Endothelial cell (in vitro differentiated cells): Measurements from ENCODE around the gene PRR3. TPM values are rescaled to one million over a fixed set of nuclear protein-coding genes. Genes with fewer than 3 reads are reported as not detected.

Source experiments
- DNase-seq: peaks from one replicate; pipeline ENCODE4 v3.0.0; 2021; ENCODE audit warnings: low spot score
- H3K27ac Mint-ChIP-seq: one replicate; pipeline ENCODE4 v1.8.0; 2021; ENCODE audit warnings: mixed read lengths, inconsistent platforms; ENCODE audit not compliant: unreplicated experiment
- H3K27me3 Mint-ChIP-seq: one replicate; pipeline ENCODE4 v1.8.0; 2021; ENCODE audit warnings: mild to moderate bottlenecking, moderate library complexity, mixed read lengths, inconsistent platforms; ENCODE audit not compliant: unreplicated experiment
- H3K36me3 Mint-ChIP-seq: one replicate; pipeline ENCODE4 v1.8.0; 2021; ENCODE audit warnings: mild to moderate bottlenecking, low read depth, mixed read lengths, inconsistent platforms; ENCODE audit not compliant: unreplicated experiment
- H3K4me1 Mint-ChIP-seq: one replicate; pipeline ENCODE4 v1.8.0; 2021; ENCODE audit warnings: mild to moderate bottlenecking, mixed read lengths, inconsistent platforms; ENCODE audit not compliant: unreplicated experiment
- H3K4me3 Mint-ChIP-seq: one replicate; pipeline ENCODE4 v1.8.0; 2021; ENCODE audit warnings: mild to moderate bottlenecking, mixed read lengths, inconsistent platforms; ENCODE audit not compliant: unreplicated experiment
- H3K9me3 Mint-ChIP-seq: one replicate; pipeline ENCODE4 v1.8.0; 2021; ENCODE audit warnings: mixed read lengths, inconsistent platforms; ENCODE audit not compliant: unreplicated experiment
- total RNA-seq: library from RNA; stranded (reverse); fragmentation: NEBNext Ultra II Directional; extraction: Animal tissue kit (Norgen Biotek cat#: 25700); gene quantifications from one replicate; pipeline ENCODE4 v1.2.1, GENCODE V29; 2021; ENCODE audit not compliant: unreplicated experiment
- TF ChIP-seq, protein P1 (sequence below): fragments of 200-600 bp; sonication (generic); IDR thresholded peaks from one replicate; pipeline ENCODE4 v1.5.0; 2021; ENCODE audit warnings: antibody characterized with exemption; ENCODE audit not compliant: unreplicated experiment

The PRR3 gene
- total RNA-seq, 1 donor from 2014 or later, result 12.6 TPM

DNA sequence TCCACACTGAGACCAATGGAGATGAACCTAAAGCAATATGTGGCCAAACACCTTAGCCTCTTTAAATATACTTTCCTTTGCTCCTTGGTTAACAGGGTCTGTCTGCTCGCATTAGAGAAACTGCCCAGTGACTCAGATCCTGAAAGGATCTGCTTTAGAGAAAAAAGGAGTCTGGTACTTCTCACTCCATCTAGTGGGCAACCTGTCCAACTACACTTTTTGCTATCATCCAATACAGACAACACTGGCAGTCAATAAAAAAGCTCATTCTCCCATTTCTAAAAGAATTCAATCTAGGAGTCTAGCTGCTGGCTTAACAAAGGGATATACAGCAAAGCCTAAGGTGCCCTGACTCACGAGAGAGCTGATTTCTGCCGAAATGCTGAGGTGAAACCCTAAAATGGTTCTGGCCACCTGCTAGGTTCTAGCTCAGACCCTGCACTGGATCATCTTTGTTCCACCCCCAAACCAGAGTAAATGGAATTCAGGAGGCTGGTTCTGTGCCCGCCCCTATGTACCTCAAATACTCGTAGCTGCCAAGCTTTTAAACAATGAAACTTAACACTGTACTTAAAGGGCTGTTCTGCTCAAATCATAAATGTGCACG lies 12.3 kb upstream of the PRR3 start:
- DNase-seq, result no peak
- peaks cover 8% of the 10 kb centered on the region for H3K27me3 Mint-ChIP-seq
- TF ChIP-seq, protein P1, sequence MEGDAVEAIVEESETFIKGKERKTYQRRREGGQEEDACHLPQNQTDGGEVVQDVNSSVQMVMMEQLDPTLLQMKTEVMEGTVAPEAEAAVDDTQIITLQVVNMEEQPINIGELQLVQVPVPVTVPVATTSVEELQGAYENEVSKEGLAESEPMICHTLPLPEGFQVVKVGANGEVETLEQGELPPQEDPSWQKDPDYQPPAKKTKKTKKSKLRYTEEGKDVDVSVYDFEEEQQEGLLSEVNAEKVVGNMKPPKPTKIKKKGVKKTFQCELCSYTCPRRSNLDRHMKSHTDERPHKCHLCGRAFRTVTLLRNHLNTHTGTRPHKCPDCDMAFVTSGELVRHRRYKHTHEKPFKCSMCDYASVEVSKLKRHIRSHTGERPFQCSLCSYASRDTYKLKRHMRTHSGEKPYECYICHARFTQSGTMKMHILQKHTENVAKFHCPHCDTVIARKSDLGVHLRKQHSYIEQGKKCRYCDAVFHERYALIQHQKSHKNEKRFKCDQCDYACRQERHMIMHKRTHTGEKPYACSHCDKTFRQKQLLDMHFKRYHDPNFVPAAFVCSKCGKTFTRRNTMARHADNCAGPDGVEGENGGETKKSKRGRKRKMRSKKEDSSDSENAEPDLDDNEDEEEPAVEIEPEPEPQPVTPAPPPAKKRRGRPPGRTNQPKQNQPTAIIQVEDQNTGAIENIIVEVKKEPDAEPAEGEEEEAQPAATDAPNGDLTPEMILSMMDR, result peak; percentile 82

DNA sequence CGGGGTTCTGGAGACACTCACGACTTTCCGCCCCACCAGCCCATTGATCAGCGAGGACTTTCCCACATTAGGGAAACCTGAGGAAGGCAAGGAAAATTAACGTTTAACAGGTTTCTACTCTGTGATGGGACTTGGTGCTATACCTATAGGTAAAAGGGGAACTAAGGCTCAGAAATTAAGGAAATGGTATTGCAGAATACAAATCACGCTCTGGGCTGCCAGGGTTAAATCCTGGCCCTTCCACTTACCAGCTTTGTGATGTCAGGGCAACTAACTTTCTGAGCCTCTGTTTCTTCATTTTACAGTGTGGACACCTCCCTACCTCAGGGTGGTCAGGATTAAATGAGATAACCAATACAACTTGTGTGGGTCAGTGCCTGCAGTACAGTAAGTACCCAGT lies 9.6 kb upstream of the PRR3 start:
- Mint-ChIP-seq H3K9me3 (no peaks in the 10 kb centered on the region), H3K4me1 (peaks cover 22% of the 10 kb centered on the region), H3K36me3 (peaks cover 49% of the 10 kb centered on the region), H3K27me3 (peaks cover 8% of the 10 kb centered on the region), H3K4me3 (no peak overlapping the region), H3K27ac (no peak overlapping the region)
- TF ChIP-seq, protein P1, result no peak
- no peak for DNase-seq

More for the DNA sequence above, 12.3 kb upstream of the PRR3 start:
- peaks cover 26% of the 10 kb centered on the region for H3K36me3 Mint-ChIP-seq
- peaks cover 30% of the 10 kb centered on the region for H3K4me1 Mint-ChIP-seq
- peak overlapping the region; percentile 16 for H3K27ac Mint-ChIP-seq
- no peak overlapping the region for H3K4me3 Mint-ChIP-seq
- H3K9me3 Mint-ChIP-seq, result no peaks in the 10 kb centered on the region

DNA sequence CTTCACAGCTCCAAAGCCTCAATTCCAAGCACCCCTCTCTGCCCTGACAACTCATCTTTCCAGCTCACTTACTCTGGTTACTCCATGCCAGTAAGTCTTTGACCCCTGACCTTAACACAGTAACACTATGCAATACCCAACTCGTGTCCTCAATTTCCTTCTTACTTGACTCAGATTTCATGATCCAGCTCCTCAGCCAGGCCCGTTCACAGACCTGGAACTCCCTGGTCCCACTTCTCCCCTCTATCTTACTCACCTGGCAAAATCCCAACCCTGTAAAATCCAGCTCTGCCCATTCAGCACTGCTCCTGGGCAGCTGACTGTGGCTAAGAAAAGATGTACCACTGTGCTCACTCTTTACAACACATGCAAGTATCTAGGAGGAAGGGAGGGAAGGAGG lies 8.7 kb upstream of the PRR3 start:
- no peak for DNase-seq
- no peaks in the 10 kb centered on the region for H3K9me3 Mint-ChIP-seq
- H3K27ac Mint-ChIP-seq, result no peak overlapping the region
- H3K4me3 Mint-ChIP-seq, result peak overlapping the region; percentile 24
- H3K27me3 Mint-ChIP-seq, result peaks cover 4% of the 10 kb centered on the region
- TF ChIP-seq, protein P1, result no peak
- H3K4me1 Mint-ChIP-seq, result peaks cover 14% of the 10 kb centered on the region
- H3K36me3 Mint-ChIP-seq, result peaks cover 54% of the 10 kb centered on the region

DNA sequence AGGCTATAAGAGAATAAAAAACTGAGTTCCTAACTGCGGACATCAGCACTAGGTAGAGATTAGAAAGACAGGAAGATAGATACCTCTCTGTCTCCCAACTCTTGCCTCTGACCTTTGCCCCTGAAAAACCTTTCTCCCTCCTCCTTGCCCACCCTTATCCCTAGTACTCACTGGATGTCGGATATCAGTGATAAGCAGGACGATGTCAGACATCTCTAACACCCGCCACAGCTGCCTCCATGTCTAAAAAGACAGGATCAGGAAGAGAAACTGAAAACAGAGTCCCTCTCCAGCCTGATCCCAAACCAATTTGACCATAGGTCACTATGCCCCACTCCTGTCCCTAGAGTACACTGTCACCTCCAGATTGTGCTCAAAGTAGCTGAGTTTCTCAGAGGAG lies 2.7 kb upstream of the PRR3 start:
- Mint-ChIP-seq H3K4me3 (peak overlapping the region; percentile 99), H3K27me3 (peaks cover 13% of the 10 kb centered on the region), H3K9me3 (no peaks in the 10 kb centered on the region), H3K4me1 (peaks cover 29% of the 10 kb centered on the region), H3K36me3 (peaks cover 59% of the 10 kb centered on the region), H3K27ac (peak overlapping the region; percentile 34)
- no peak for DNase-seq
- TF ChIP-seq, protein P1, result no peak

DNA sequence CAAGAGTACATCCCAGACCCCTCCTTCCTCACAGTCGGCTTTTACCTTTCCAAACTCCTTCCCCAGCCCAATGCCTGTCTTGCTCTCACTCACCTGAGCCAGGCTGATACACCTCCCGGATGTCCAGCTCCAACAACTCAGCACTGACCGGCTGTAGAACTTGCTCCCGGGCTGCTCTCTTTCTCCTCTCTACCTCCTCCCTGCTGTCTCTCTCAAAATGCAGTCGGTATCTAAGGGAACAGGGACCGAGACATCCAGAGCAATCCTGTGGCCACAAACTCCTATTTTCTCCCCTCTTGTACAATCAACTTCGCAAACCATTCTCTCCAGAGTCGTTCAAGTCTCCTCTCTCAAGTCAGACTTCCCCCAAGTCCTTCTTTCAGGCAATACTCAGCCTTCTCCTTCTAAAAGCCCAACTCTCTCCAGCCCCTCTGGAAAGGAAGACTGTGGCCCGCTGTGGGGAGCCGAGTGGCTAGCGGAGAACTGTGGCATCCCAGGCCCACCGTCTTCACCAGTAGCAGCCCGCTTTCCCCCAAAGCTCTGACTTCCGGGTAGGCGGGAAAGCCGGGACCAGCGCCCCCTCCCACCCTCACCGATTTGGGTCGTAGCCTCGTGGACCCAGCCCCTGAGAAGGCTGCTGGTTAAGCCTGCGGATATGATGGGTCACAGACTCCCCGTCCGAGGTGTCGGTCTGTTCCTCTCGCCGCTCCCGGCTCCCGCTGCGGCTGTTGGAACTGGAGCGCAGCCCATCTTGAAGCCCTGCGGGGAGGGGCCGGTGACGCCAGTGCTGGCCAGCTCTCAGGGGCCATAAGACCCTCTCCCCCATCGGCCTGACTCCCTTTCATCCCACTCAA lies 1.9 kb upstream of the PRR3 start:
- Mint-ChIP-seq H3K27ac (peak overlapping the region; percentile 100), H3K36me3 (peaks cover 52% of the 10 kb centered on the region), H3K4me3 (peak overlapping the region; percentile 99), H3K4me1 (peaks cover 29% of the 10 kb centered on the region), H3K9me3 (no peaks in the 10 kb centered on the region), H3K27me3 (peaks cover 13% of the 10 kb centered on the region)
- TF ChIP-seq, protein P1, result no peak
- peak; percentile 52 for DNase-seq
